Naive thymus-derived CD8-positive, alpha-beta T cell (primary cell): ENCODE measurements around the gene ACP6. TPM values are rescaled to one million over a fixed set of nuclear protein-coding genes. Genes with fewer than 3 reads are reported as not detected.
"Not testable (repeated sequence)": the region's sequence is repeated elsewhere in the genome, so short reads cannot be mapped to it uniquely, and the experiment has no call there.

Experiments
- ATAC-seq, 2 donors: fragments of 150-1000 bp; cut with Tn5 transposase in 1 of 2; sonication (Bioruptor Pico), chemical (Tn5 transposase) in 1 of 2; 1 replicate in 1 of 2; 2 replicates in 1 of 2; pipeline ENCODE4 v1.10.0; 2021; ENCODE audit warnings: mild to moderate bottlenecking in 2 of 2, moderate library complexity in 2 of 2
- POLR2A ChIA-PET: fragments of 350-600 bp; sonication (Branson Sonifier 250); formaldehyde crosslinking; loops from one replicate; lab custom pipeline; 2021; ENCODE audit warnings: antibody characterized with exemption; lab: Charles Lee
- DNase-seq, 10 donors: peaks; one replicate each; pipeline versions ENCODE4 v3.0.0 to v3.0.0-alpha.2; 2020 to 2022
- H3K27ac Mint-ChIP-seq, 10 donors: one replicate each; pipeline ENCODE4 v1.8.0; 2020 to 2022; ENCODE audit warnings: mild to moderate bottlenecking in 10 of 10, mixed read lengths in 10 of 10, moderate library complexity in 4 of 10, inconsistent platforms in 1 of 10
- H3K27me3 Mint-ChIP-seq, 5 donors: one replicate each; pipeline ENCODE4 v1.8.0; 2021 to 2022; ENCODE audit warnings: mixed read lengths in 5 of 5
- H3K36me3 Mint-ChIP-seq, 3 donors: one replicate each; pipeline ENCODE4 v1.8.0; 2020 to 2022; ENCODE audit warnings: mixed read lengths in 3 of 3, mild to moderate bottlenecking in 2 of 3, inconsistent platforms in 1 of 3
- H3K4me1 Mint-ChIP-seq, 4 donors: one replicate each; pipeline ENCODE4 v1.8.0; 2021 to 2022; ENCODE audit warnings: mixed read lengths in 4 of 4
- H3K4me3 Mint-ChIP-seq, 10 donors: one replicate each; pipeline ENCODE4 v1.8.0; 2020 to 2022; ENCODE audit warnings: mild to moderate bottlenecking in 10 of 10, mixed read lengths in 10 of 10, moderate library complexity in 6 of 10, inconsistent platforms in 1 of 10
- H3K9me3 Mint-ChIP-seq, 9 donors: one replicate each; pipeline ENCODE4 v1.8.0; 2020 to 2022; ENCODE audit warnings: mixed read lengths in 9 of 9, mild to moderate bottlenecking in 3 of 9, inconsistent platforms in 1 of 9, moderate library complexity in 1 of 9
- polyA plus RNA-seq, 3 donors: library from polyadenylated mRNA; unstranded; fragments of 300-500 nt; fragmentation: Illumina TruSeq; gene quantifications; one replicate each; pipeline ENCODE4 v1.2.3, GENCODE V29; 2021
- total RNA-seq, 8 experiments: library from RNA in 2 of 8; stranded (reverse) in 2 of 8; gene quantifications; one replicate each; pipeline ENCODE4 v1.2.3 and lab custom pipeline; 2021 to 2026

Gene ACP6
- total and polyA plus RNA-seq, 5 experiments from 2014 or later = 11.3 to 20.2 (median 17.5) TPM

- DNase-seq, H3K4me1 Mint-ChIP-seq, H3K27ac Mint-ChIP-seq, ATAC-seq, H3K4me3 Mint-ChIP-seq, POLR2A ChIA-PET: not testable (repeated sequence)
- Mint-ChIP-seq H3K9me3 (peaks cover 4 to 32% (median 18%) of the 10 kb centered on the region in 9 donors), H3K36me3 (peaks cover under 1 to 17% (median 8%) of the 10 kb centered on the region in 3 donors), H3K27me3 (peaks cover 0 to 12% (median 4%) of the 10 kb centered on the region in 5 donors)
These were observed 7.4 kb upstream of the ACP6 start for GRCh38 chr1:147677681-147678080.

GRCh38 chr1:147676311-147677085 is 6.2 kb upstream of the ACP6 start:
- DNase-seq (no peak), ATAC-seq (no peak)
- peaks cover 0 to 25% (median 11%) of the 10 kb centered on the region in 9 donors for H3K9me3 Mint-ChIP-seq
- H3K27ac Mint-ChIP-seq = no peak overlapping the region
- POLR2A ChIA-PET = no interaction called here
- H3K4me3 Mint-ChIP-seq = no peak overlapping the region
- H3K27me3 Mint-ChIP-seq = peaks cover 0 to 13% (median 4%) of the 10 kb centered on the region in 5 donors
- H3K4me1 Mint-ChIP-seq = no peaks in the 10 kb centered on the region
- H3K36me3 Mint-ChIP-seq = peaks cover 0 to 14% (median 0%) of the 10 kb centered on the region in 3 donors

- no peak for ATAC-seq
- no peak overlapping the region for H3K27ac Mint-ChIP-seq
- peaks cover 0 to 20% (median 11%) of the 10 kb centered on the region in 9 donors for H3K9me3 Mint-ChIP-seq
- no peak overlapping the region for H3K4me3 Mint-ChIP-seq
- POLR2A ChIA-PET = no interaction called here
- H3K36me3 Mint-ChIP-seq = peaks cover 0 to 8% (median 0%) of the 10 kb centered on the region in 3 donors
- no peak for DNase-seq
- H3K4me1 Mint-ChIP-seq = peaks cover 5 to 16% (median 10%) of the 10 kb centered on the region in 4 donors
- H3K27me3 Mint-ChIP-seq = peaks cover 0 to 11% (median 1%) of the 10 kb centered on the region in 5 donors
These were observed 3.5 kb upstream of the ACP6 start for GRCh38 chr1:147673816-147674215.

GRCh38 chr1:147673406-147673805 is 3.1 kb upstream of the ACP6 start:
- Mint-ChIP-seq H3K4me1 (peaks cover 5 to 20% (median 15%) of the 10 kb centered on the region in 4 donors), H3K9me3 (peaks cover 0 to 17% (median 8%) of the 10 kb centered on the region in 9 donors), H3K27ac (no peak overlapping the region), H3K27me3 (peaks cover 0 to 11% (median 1%) of the 10 kb centered on the region in 5 donors), H3K36me3 (peaks cover 0 to 5% (median 0%) of the 10 kb centered on the region in 3 donors), H3K4me3 (no peak overlapping the region)
- POLR2A ChIA-PET = no interaction called here
- DNase-seq (no peak), ATAC-seq (no peak)

GRCh38 chr1:147669469-147670318 is 630 bp downstream of the ACP6 start:
- Mint-ChIP-seq H3K36me3 (no peaks in the 10 kb centered on the region), H3K27ac (peak overlapping the region; percentile 76 to 95 (median 92))
- DNase-seq = peak in 9 of 10 donors; percentile 11 to 69 (median 22)

GRCh38 chr1:147665521-147665920 is 4.8 kb downstream of the ACP6 start:
- Mint-ChIP-seq H3K4me1 (peaks cover 15 to 36% (median 25%) of the 10 kb centered on the region in 4 donors), H3K36me3 (peaks cover 0 to 18% (median 16%) of the 10 kb centered on the region in 3 donors), H3K27ac (peak overlapping the region in 1 of 10 donors; percentile 14), H3K4me3 (no peak overlapping the region), H3K9me3 (peaks cover 0 to 9% (median 0%) of the 10 kb centered on the region in 9 donors), H3K27me3 (no peaks in the 10 kb centered on the region)
- DNase-seq (no peak), ATAC-seq (no peak)
- POLR2A ChIA-PET = no interaction called here

More at GRCh38 chr1:147669469-147670318, 630 bp downstream of the ACP6 start:
- ATAC-seq = peak; percentile 55 to 59
- POLR2A ChIA-PET = interaction anchor here (0.8 to 1.4 kb wide), 6 partner anchors 18 to 129 kb away, joined by 3 to 4 read pairs (median 3); no protein-coding TSS in a partner anchor
- Mint-ChIP-seq H3K4me1 (peaks cover 10 to 35% (median 19%) of the 10 kb centered on the region in 4 donors), H3K27me3 (peaks cover 0 to 9% (median 0%) of the 10 kb centered on the region in 5 donors), H3K9me3 (no peaks in the 10 kb centered on the region), H3K4me3 (peak overlapping the region; percentile 91 to 99 (median 96))

- Mint-ChIP-seq H3K36me3 (peaks cover 0 to 26% (median 23%) of the 10 kb centered on the region in 3 donors), H3K9me3 (peaks cover 0 to 9% (median 0%) of the 10 kb centered on the region in 9 donors), H3K4me1 (peaks cover 9 to 34% (median 22%) of the 10 kb centered on the region in 4 donors), H3K4me3 (no peak overlapping the region), H3K27me3 (no peaks in the 10 kb centered on the region), H3K27ac (peak overlapping the region in 1 of 10 donors; percentile 31)
- POLR2A ChIA-PET = no interaction called here
- no peak for ATAC-seq
- DNase-seq = no peak
These were observed 6.1 kb downstream of the ACP6 start for GRCh38 chr1:147664206-147664605.

GRCh38 chr1:147654511-147654910 is 15.8 kb downstream of the ACP6 start:
- ATAC-seq (no peak), DNase-seq (no peak)
- no peaks in the 10 kb centered on the region for H3K9me3 Mint-ChIP-seq
- peaks cover 0 to 5% (median under 1%) of the 10 kb centered on the region in 4 donors for H3K4me1 Mint-ChIP-seq
- no peaks in the 10 kb centered on the region for H3K27me3 Mint-ChIP-seq
- H3K4me3 Mint-ChIP-seq = no peak overlapping the region
- H3K36me3 Mint-ChIP-seq = peaks cover 5 to 81% (median 42%) of the 10 kb centered on the region in 3 donors
- no peak overlapping the region for H3K27ac Mint-ChIP-seq
- POLR2A ChIA-PET = no interaction called here

GRCh38 chr1:147652306-147652705 is 18.0 kb downstream of the ACP6 start:
- POLR2A ChIA-PET = interaction anchor here (0.7 to 1.3 kb wide), 4 partner anchors 11 to 116 kb away, joined by 3 to 5 read pairs (median 4); partner anchors contain the start of gene ACP6
- H3K4me1 Mint-ChIP-seq = peaks cover 10 to 27% (median 21%) of the 10 kb centered on the region in 4 donors
- H3K4me3 Mint-ChIP-seq = no peak overlapping the region
- peaks cover 5 to 71% (median 27%) of the 10 kb centered on the region in 3 donors for H3K36me3 Mint-ChIP-seq
- H3K27me3 Mint-ChIP-seq = no peaks in the 10 kb centered on the region
- H3K9me3 Mint-ChIP-seq = no peaks in the 10 kb centered on the region
- ATAC-seq (no peak), DNase-seq (no peak)
- no peak overlapping the region for H3K27ac Mint-ChIP-seq

- peaks cover 16 to 35% (median 30%) of the 10 kb centered on the region in 4 donors for H3K4me1 Mint-ChIP-seq
- no peaks in the 10 kb centered on the region for H3K27me3 Mint-ChIP-seq
- H3K4me3 Mint-ChIP-seq = no peak overlapping the region
- POLR2A ChIA-PET = interaction anchor here (1.3 kb wide), 1 partner anchor 19 kb away, joined by 4 read pairs; the partner anchor contains the start of gene ACP6
- DNase-seq (no peak), ATAC-seq (no peak)
- H3K9me3 Mint-ChIP-seq = no peaks in the 10 kb centered on the region
- peak overlapping the region in 1 of 10 donors; percentile 69 for H3K27ac Mint-ChIP-seq
- peaks cover 5 to 67% (median 27%) of the 10 kb centered on the region in 3 donors for H3K36me3 Mint-ChIP-seq
These were observed 18.9 kb downstream of the ACP6 start for GRCh38 chr1:147651466-147651865.

GRCh38 chr1:147648933-147649332 is 21.4 kb downstream of the ACP6 start:
- peaks cover 30 to 47% (median 41%) of the 10 kb centered on the region in 4 donors for H3K4me1 Mint-ChIP-seq
- no peaks in the 10 kb centered on the region for H3K9me3 Mint-ChIP-seq
- peak overlapping the region in 3 of 10 donors; percentile 53 to 87 (median 85) for H3K27ac Mint-ChIP-seq
- peak in 1 of 2 donors; percentile 16 for ATAC-seq
- H3K27me3 Mint-ChIP-seq = no peaks in the 10 kb centered on the region
- H3K36me3 Mint-ChIP-seq = peaks cover 5 to 59% (median 18%) of the 10 kb centered on the region in 3 donors
- POLR2A ChIA-PET = no interaction called here
- DNase-seq = no peak
- peak overlapping the region in 3 of 10 donors; percentile 7 to 73 (median 46) for H3K4me3 Mint-ChIP-seq
